Stimulated activated CD4-positive, alpha-beta T cell treated with anti-CD3 and anti-CD28 coated beads, TNF-alpha, amount 100 ng/mL, for 48 hours (primary cell): Measurements from ENCODE around the gene TARS1.

Source experiments
- DNase-seq, 3 donors: peaks; one replicate each; pipeline ENCODE4 v3.0.0-alpha.2; 2020; ENCODE audit warnings: low read depth in 3 of 3

TARS1 gene

DNA sequence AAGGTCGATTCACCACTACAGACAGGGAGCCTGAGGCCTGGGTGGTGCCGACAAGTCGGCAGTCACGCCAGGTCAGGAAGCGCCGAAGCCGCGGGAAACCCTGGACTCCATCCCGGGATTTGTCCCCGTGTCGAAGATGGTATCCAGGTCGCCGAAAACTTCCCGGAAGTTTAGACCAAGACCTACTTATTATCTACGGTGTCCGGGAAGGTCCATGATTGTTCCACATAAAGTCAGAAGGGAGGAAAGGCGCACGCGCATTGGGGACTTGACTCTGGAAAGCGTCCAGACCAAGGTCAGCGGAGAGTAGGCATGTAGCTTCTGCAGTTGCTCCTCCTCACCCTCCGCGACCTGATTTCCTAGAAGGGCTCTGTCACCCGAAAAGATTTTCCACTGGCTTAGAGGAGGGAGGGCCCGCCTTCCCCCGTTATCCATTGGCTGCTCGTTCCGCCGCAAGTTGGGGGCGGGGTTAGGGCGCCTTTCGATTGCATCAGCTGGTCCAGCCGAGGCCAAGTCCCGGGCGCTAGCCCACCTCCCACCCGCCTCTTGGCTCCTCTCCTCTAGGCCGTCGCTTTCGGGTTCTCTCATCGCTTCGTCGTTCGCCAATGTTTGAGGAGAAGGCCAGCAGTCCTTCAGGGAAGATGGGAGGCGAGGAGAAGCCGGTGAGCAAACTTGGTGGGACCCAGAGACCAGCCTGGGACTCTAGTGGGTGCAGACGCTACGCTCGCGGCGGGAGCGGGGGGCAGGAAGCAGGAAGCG, at the start of gene TARS1:
Gene TARS1, plus strand, starts transcription at position 484 of the 759 bp plus-strand sequence. Its CDS starts 122 bp downstream, at position 606.
- DNase-seq: peak; percentile 90 to 94 (median 92)

DNA sequence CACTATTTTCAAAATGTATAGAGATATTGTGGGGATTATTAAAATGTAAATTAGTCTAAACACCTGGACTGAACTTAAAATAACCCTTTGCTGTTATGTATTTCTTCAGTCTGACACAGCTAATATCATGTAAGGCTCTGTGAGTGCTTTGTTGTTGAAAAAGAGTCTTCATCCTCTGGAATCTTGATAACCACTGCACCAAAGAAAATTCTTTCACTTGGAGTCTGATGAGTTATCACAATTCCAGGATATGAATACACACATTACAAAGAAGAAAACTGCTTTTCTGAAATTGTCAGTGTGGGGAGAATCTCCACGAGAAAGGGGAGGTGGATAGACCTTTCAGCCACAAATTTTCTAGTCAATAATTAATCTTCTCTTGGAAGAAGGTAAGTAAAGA, 42.3 kb upstream of the TARS1 start:
- no peak for DNase-seq

DNA sequence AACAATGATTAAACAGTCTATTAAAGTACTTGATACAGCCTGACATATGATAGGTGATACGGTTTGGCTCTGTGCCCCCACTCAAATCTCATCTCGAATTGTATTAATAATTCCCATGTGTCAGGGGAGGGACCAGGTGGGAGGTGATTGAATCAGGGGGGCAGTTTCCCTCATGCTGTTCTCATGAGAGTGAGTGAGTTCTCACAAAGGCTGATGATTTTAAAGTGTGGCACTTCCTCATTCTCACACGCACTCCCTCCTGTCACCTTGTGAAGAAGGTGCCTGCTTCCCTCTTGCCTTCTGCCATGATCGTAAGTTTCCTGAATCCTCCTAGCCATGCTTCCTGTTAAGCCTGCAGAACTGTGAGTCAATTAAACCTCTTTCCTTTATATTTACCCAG, 40.1 kb upstream of the TARS1 start:
- DNase-seq: no peak

DNA sequence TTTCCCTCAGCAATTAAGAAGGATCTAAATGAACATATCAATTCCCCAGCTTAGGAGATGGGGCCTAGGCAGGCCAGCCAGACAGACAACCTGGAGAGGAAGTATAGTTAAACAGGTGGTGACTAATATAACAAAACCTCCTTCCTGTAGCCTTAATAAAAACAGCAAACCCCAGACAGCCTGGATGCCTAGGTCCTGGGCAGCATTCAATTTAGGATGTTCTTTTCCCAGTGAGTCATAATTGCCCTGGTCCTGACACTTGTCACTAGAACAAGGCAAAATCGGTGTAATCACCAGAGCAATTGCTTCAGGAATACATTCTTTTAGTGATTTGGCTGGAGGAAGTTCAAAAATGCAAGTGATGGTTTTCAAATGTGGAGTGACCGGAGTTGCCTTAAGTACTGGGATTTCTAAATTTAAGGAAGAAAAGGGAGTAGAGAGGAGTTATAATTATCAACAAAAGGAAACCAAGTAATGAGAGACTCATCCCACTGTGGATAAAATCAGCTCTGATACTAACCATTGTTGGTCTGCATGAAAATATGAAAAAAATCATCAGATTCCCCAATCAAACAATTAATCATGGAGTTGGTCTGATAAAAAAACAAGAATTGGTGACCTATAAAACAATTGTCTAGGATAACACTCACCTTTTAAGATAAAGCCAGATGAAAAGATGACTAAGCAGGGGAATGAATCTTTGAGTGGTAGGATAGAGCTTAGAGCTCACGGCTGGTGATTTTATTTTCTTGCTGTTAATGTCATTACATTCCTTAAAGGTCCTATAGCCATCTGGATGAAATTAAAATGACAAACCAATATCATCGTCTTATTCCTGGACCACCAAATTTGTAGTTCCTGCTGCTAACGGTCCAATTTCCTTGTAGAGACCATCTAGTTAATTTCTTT, 39.0 kb upstream of the TARS1 start:
- DNase-seq: no peak

DNA sequence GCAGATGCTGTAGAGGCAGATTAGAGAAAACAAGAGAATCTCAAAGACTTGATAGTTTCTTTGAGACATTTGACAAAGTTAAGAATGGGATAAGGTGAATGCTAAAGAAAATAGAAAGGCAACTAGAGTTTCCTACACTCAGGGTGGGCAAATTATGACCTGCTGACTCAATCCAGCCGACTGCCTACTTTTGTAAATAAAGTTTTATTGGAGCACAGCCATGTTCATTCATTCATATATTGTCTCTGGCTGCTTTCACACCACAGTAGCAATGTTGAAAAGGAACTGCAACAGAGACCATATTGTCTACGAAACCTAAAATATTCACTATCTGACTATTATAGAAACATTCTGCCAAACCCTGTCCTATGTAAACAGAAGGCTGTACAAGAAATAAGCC, 37.6 kb upstream of the TARS1 start:
- DNase-seq: no peak

DNA sequence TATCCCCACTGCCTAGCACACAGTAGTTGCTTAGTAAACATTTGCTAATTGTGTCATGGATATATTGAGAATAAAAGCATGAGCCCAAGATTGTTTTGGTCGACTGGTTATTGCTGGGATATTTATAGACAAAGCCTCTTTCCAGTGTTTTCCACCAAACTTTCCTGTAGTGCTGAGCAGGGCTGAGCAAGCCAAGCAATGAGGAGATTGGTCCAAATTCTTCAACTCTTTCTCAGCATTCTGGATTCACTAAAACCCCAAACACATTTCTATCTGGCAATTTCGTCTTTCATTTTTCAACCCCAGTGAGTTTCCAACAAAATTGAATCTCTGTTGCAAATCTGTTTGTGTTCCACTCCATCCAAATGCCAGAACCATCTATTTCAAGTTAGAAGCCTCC, 31.9 kb upstream of the TARS1 start:
- DNase-seq: no peak

DNA sequence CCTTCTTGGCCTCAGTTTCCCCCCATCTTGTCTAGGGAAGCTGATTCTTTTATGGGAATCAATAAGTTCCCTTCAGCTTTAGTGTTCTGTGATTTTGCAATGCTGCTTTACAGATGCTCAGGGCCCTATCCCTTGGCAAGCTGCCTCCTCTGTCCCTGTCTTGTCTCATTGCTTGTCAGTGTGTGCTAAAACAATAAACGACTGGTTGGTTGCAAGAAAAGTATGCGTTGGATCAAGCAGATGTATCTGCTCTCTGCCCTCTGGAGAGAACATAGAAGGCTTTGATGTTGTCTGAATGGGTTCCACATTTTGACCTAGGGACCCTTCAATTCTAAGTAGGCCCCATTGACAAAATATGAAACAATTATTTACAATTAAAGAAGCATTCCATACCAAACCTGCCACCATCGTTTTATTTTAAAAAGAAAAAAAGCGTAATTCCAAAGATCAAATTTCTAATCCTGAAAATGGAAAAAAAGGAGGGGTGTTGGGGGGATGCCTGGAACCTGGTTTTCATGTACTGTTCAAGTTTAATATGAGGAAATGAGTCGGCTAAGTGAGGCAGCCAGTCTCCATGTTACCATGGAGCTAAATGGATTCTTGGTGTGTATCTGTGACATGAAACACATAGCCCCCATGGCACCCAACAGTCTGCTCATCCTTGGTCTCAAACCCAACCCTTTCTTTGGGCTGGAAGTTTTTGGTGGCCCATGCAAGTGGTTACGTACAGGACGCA, 31.2 kb upstream of the TARS1 start:
- no peak for DNase-seq

DNA sequence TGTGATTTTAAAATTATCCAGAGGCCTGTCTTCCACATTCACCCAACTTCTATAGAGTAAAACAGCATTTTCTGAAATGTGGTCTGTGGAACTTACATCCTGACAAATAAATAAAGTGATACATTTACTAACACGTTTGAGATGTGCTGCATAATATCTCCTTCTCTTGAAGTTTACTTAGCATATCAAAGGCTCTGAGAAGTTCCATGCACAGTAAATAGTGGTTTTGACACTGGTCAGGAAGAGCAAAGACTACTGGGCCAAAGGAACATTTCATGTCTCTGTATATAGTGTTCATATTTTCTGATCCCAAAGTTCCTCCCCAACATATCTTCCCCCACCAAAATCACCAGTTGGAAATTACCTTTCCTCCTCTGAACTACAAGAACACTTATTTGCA, 30.5 kb upstream of the TARS1 start:
- DNase-seq: no peak

DNA sequence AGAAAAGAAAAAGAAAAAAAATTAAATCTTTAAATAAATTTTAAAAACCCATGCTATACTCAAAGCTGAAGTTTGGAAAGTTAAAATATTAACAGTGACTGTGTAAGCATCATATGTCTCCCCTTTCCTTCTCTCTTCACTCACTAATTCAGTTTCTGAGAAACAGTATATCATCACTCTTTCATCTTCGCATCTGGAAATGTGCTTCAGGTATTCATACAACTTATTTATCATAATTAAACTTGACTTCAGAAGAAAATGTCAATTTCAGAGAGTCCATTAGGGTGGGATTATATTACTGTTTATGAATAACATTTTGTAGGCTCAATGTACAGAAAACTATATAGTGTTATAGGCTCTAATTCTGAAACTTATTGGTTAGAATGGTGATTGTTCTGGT, 29.3 kb upstream of the TARS1 start:
- no peak for DNase-seq

DNA sequence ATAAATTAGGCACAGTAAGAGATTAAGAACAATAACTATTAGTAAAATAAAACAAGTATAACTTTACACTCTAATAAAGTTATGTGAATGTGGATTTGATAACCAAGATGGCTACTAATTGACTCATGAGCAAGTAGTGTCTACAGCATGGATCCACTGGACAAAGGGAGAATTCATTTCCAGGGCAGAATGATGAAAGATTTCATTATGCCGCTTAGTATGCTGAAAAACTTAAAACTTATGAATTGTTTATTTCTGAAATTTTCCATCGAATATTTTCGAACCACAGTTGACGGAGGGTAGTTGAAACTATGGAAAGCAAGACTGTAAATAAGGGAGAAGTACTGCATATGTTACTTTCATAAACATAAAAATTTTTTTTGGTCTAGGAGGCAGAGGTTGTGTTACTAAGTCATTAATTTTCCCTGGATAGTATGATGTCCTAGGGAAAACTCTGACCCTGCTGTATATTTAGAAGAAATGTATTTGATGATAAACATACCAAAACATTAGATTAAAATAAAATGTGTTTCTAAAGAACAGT, 24.9 kb upstream of the TARS1 start:
- DNase-seq: no peak

DNA sequence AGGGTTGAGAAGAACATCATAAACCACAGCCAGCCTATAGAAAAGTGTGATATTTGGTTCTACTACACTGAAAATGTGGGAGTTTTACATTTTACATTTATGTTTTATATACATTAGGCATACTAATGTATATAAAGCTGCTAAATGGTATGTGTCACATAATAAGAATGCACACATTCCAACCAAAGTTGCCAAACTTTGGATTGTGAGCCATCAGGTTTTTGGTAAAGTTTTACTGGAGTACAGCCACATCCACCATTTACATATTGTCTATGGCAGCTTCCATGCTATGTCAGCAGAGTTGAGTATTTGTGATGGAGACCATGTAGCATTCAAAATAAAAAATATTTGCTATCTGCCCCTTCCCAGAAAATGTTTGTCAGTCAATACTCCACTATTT, 23.1 kb upstream of the TARS1 start:
- no peak for DNase-seq

DNA sequence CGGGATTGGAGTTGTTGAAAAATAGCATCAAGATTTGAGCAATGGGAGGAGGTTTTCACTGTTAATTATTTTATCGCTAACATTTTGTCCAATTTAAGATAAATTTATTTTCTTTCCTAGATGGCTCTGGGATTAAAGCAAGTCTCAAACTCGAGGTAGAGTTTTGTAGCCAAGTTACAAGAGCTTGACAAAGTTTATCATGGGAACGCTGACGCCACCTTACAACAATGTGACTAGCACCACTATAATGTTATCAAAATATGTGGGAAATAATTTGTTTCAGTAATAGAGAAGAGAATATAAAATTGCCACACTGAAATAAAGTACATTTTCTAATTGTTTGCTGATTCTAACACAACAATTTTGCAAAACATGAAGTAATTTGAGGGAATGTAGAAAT, 19.8 kb upstream of the TARS1 start:
- DNase-seq: no peak

DNA sequence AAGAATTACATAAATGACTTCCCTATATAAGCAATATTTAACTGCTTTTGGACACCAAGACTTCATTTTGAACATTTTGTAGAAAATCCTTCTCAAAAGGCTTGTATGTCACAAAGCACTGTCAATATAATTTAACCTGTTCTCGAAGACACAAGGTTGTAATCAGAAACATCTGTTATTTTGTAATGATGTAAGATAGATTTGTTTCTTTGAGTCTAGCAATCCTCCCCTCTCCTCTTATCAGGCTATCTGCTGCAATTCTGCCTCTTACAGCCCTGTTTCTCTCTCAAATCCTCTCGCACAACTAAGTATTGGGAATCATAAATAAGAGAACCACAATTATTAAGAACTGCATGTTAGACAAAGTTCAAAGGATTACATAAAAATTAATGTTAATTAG, 18.6 kb upstream of the TARS1 start:
- no peak for DNase-seq

DNA sequence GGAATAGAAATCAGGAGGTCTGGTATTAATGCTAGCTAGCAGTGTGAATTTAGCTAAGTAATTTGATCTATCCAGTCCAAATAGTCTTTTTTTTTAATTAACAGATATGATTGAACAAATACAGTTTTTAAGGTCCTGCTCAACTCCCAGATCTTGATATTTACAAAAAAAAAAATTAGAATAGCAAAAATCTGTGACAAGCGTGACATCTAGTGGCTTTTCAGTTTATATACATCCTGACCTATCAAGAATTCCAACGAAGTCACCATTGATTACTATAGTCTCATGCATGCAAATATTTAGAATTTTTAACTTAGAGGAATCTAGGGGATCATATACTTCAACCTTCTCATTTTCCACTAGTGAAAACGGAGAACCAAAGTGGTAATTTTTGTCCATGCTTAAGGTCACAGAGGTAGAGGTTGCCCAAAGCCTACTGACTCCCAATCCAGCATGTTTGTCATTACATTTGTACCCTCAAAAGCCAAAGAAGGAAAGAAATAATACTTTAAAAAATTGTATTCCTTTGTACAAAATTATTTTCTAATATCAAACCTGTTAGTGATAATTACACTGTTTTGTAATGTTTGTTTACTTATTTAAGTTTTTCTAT, 17.6 kb upstream of the TARS1 start:
- DNase-seq: no peak

DNA sequence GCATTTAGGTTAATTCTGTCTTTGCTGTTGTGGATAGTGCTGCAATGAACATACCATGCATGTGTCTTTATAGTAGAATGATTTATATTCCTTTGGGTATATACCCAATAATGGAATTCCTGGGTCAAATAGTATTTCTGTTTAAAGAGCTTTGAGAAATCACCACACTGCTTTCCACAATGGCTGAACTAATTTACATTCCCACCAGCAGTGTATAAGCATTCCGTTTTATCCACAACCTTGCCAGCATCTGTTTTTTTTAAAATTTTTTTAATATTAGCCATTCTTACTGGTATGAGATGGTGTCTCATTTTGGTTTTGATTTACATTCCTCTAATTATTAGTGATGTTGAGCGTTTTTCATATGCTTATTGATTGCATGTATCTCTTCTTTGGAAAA, 15.5 kb upstream of the TARS1 start:
- no peak for DNase-seq

DNA sequence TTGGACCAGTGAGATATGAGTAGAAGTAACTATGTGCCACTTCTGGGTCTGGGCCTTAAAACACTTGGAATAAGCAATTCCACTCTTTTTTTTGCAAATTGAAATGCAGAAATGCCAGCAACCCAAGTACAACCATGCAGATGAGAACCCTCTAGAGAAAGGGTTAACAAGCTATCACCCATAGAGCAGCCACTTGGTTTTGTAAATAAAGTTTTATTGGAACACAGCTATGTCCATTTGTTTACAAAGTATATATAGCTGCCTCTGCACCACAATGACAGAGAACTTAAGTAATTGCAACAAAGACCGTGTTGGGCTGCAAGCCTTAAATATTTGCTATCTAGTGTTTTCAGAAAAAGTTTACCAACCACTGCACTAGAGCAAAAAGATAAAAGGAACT, 9.8 kb upstream of the TARS1 start:
- DNase-seq: no peak

DNA sequence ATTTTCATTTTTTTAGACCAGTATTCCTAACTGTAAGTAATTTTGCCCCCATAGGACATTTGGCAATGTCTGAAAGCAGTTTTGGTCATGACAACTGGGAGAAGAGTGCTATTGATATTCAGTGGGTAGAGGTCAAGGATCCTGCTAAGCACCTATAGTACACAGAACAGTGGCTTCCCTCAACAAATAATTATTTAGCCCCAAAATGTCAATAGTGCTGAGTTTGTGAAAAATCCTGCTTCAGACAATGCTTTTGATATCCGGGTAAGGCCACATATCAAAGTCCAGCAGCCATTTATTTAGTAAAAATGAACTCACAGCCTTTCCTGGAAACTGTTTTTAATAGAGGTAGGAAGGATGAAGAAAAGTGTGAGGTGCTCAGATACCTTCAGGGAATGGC, 8.1 kb upstream of the TARS1 start:
- no peak for DNase-seq

DNA sequence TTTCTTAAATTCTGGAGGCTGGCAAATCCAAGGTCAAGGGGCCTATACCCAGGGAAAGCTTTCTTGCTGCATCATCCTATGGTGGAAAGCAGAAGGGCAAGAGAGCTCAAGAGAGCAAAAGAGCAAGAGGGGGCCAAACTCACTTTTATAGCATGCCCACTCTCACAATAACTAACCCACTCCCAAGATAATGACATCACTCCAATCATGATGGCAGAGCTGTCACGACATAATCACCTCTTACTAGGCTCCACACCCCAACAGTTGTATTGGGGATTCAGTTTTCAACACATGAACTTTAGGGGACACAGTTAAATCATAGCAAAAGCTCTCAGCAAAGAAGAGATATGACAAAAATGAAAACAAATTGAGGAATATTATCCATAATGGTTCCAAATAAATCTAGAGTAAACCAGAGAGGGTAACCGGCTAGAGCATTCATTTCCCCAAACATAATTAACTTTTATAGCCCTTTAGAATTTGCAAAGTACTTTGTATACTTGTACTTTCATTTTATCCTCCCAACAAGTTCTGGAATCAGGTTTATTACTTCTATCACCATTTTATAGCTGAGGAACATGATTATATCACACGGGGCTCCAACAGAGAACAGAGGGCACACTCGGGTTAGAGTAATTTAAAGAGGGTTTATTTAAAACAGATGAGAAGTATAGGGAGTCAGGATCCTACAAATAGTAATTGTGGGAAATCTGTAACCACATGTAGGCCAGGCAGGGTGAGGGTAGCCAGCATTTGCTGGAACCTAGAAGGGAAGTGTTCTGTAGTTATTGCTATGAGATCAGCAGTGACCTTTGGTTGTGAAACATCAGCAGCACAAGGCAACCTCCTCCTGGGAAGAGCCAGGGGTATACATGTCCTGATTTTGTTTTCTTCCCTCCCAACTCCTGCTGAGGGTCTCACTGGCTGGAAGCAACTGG, 7.2 kb upstream of the TARS1 start:
- DNase-seq: no peak

DNA sequence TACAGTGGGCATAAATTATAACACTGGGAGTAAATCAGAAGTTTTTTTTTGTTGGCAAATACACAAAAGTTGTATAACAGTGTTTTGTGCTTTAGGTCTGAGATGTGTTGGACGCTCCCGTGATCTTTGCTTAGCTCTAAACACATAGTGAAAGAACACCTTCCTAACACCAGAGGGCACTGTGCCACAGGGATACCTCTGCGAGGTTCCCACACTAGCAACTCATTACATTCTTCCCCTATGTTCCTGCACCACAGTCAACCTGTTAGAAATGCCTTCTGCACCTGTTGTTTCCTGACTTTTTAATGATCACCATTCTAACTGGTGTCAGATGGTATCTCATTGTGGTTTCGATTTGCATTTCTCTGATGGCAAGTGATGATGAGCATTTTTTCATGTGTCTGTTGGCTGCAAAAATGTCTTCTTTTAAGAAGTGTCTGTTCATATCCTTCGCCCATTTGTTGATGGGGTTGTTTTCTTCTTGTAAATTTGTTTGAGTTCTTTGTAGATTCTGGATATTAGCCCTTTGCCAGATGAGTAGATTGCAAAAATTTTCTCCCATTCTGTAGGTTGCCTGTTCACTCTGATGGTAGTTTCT, 4.8 kb upstream of the TARS1 start:
- DNase-seq: peak; percentile 32 to 65 (median 33)

DNA sequence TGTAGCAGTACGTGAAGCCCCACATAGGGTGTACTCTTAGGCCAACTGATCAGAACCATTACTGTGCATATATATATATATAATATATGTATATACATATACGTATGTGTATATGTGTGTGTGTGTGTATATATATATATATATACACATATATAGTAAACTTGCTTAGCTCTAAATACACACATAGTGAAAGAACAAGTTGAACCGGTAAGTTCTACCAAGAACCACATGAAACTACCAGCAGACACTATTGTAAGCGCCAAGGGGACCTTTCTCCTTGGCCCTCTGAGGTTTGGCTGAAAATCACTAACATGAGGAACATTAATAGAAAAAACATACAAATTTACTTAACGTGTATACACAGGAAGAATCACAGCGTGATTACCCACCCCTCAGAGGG, 1.8 kb upstream of the TARS1 start:
- DNase-seq: no peak
